Body of pancreas (tissue), 4 donors: ENCODE data around the gene GNB1.

ENCODE experiments used
- POLR2A ChIP-seq, 3 donors: fragments of 450-650 bp; IDR thresholded peaks; one replicate each; pipeline ENCODE4 v1.6.1; 2016; ENCODE audit warnings: antibody characterized with exemption in 3 of 3, mild to moderate bottlenecking in 2 of 3
- TF ChIP-seq, protein P1 (sequence below), 7 experiments: fragments of 450-650 bp in 4 of 7; fragments of 200-600 bp in 3 of 7; sonication (generic) in 3 of 7; IDR thresholded peaks; one replicate each; pipeline ENCODE4 v1.5.1; 2016 to 2019; ENCODE audit warnings: antibody characterized with exemption in 7 of 7

DNA sequence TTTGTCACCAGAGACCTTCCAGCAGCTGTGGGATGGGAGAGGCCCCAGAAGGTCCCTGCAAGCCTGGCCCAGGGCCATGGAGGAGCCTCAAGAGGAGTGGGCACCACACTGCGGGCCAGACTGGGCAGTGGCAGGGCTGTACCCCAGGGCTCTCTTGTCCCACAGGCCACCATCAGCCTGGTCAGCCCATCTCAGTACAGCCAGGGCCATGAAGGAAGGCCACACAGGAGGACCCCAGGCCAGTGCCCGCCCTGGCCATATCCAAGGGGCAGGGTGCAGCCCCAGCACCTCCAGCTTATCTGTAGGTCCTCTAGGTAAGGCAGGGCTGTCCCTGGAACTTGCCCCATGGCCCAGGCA lies 3.1 kb upstream of the GNB1 start:
- TF ChIP-seq, protein P1, sequence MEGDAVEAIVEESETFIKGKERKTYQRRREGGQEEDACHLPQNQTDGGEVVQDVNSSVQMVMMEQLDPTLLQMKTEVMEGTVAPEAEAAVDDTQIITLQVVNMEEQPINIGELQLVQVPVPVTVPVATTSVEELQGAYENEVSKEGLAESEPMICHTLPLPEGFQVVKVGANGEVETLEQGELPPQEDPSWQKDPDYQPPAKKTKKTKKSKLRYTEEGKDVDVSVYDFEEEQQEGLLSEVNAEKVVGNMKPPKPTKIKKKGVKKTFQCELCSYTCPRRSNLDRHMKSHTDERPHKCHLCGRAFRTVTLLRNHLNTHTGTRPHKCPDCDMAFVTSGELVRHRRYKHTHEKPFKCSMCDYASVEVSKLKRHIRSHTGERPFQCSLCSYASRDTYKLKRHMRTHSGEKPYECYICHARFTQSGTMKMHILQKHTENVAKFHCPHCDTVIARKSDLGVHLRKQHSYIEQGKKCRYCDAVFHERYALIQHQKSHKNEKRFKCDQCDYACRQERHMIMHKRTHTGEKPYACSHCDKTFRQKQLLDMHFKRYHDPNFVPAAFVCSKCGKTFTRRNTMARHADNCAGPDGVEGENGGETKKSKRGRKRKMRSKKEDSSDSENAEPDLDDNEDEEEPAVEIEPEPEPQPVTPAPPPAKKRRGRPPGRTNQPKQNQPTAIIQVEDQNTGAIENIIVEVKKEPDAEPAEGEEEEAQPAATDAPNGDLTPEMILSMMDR (IDR thresholded peaks at IDR 0.05) = no peak
- TF ChIP-seq POLR2A (IDR thresholded peaks at IDR 0.05) = no peak
